Smooth muscle cell of the pulmonary artery (primary cell): ENCODE data around the gene HMX3. TPM values are rescaled to one million over a fixed set of nuclear protein-coding genes. Genes with fewer than 3 reads are reported as not detected.

Experiments used
- total RNA-seq: library from RNA; depleted of rRNA; stranded (reverse); fragments of >200 nt; gene quantifications from 2 replicates; pipeline ENCODE4 v1.2.3, GENCODE V29; 2014

Gene HMX3
- total RNA-seq: not detected in 2 replicates

GRCh38 chr10:123135415-123136141 lies at the start of gene HMX3:
HMX3 (plus strand) TSS chr10:123135970; CDS start chr10:123136051, 81 bp downstream.

GRCh38 chr10:123147635-123148413 lies 12.1 kb downstream of the HMX3 start, which contains the start of gene HMX2:
HMX2 (plus strand) TSS chr10:123148136; CDS start chr10:123148379, 243 bp downstream.

GRCh38 chr10:123154092-123154710 lies 18.4 kb downstream of the HMX3 start, which contains the start of gene BUB3:
BUB3 (plus strand) TSS chr10:123154402; CDS start chr10:123154918, 516 bp downstream.

Other genes with a start within 250 kb of the HMX3 start
- not detected in 2 replicates for gene FAM24A, start 225.4 kb upstream of the HMX3 start, total RNA-seq
- 12.3 and 19.0 TPM in 2 replicates for gene C10orf88, start 181.7 kb upstream of the HMX3 start, total RNA-seq
- gene PSTK, start 155.6 kb upstream of the HMX3 start, total RNA-seq: 2.9 and 4.1 TPM in 2 replicates
- gene IKZF5, start 127.2 kb upstream of the HMX3 start, total RNA-seq: 3.3 and 3.8 TPM in 2 replicates
- gene ACADSB, start 127.0 kb upstream of the HMX3 start, total RNA-seq: 4.9 and 6.2 TPM in 2 replicates
- gene HMX2, start 12.2 kb downstream of the HMX3 start, total RNA-seq: not detected in 2 replicates
- 145 and 169 TPM in 2 replicates for gene BUB3, start 18.4 kb downstream of the HMX3 start, total RNA-seq